GM21737 (cell line): ENCODE results near the gene DPYSL4.

Experiments
- ATAC-seq: cut with Tn5 transposase; IDR thresholded peaks from one replicate; pipeline ENCODE4 v1.9.1; 2021; ENCODE audit warnings: mild to moderate bottlenecking, moderate library complexity; ENCODE audit not compliant: unreplicated experiment

The DPYSL4 gene

DNA sequence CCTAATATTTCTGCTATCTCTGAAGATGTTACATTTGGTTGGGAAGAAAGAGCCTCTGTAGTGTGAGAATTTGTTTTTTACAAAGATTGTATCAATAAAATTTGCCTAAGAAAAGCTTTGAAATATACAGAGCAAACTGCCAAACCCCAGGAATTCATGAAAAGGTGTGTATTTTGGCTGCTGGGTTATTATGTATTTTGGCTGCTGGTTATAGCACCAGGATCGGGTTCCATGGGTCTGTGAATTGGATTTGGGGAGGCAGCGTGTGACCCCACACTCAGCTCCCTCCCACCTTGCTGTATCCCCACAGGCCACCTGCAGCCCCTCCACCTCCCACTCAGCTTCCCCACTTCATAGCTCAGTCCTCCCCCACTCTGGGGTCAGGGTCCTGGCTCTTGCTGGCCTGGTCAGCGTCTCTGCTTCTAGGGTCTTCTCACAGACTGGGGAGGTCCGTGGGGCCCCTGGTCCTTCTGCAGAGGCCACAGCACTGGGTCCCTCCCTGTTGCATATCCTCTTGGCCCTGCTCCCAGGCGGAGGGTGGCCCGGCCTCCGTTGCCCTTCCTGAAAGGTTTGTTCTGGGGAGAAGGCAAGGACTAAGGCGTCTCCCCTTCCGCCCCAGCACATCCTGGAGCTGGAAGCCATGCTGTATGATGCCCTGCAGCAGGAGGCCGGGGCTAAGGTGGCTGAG is 24.0 kb upstream of the DPYSL4 start:
- ATAC-seq: no peak

DNA sequence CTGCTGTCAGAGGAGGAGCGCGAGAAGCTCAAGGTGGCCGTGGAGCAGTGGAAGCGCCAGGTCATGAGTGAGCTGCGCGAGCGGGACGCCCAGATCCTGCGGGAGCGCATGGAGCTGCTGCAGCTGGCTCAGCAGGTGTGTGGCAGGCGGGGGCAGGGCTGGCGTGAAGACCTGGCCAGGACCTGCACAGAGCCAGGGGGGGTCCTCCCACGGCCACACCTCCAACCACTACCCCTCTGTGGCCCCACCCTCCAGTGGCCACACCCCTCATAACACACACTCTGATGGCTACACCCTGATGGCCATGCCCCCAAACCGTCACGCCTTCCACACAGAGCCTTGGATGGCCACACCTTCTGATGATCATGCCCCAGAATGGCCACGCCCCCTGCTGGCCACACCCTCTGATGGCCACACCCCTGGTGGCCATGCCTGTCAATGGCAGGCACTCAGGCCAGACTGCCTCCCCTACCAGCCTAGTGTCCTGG is 23.4 kb upstream of the DPYSL4 start:
- ATAC-seq: no peak

DNA sequence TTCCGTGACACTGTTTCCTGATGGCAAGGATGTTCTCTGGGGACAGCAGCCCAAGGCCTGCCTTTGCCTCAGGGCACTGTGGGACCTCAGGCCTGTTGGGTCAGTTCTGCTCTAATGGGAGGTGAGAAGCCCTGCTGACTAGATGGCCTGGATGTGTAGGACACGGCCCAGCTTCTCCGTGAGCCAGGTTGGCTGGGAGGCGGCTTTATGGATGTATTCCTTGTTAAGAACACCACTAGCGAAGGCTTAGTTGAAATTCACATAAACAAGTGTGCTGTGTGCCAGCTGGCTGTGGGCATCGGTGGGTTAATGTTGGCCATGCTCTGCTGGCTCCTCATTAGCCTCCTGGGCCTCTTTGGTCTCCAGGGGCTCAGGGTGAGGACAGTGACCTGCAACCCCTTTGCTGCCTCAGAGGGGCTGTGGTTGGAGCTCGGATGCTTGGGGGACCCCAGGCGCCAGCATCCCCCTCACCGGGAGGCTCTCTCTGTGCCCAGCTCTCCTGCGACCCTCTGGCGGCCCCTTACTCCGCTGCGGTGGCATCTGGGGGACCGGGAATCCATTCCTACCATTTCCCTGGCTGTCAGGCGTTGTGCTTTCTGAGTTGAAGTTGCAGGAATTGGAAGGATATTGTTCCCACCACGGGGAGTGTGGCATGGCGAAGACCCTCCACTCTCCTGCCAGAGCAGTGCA is 22.8 kb upstream of the DPYSL4 start:
- ATAC-seq: no peak

DNA sequence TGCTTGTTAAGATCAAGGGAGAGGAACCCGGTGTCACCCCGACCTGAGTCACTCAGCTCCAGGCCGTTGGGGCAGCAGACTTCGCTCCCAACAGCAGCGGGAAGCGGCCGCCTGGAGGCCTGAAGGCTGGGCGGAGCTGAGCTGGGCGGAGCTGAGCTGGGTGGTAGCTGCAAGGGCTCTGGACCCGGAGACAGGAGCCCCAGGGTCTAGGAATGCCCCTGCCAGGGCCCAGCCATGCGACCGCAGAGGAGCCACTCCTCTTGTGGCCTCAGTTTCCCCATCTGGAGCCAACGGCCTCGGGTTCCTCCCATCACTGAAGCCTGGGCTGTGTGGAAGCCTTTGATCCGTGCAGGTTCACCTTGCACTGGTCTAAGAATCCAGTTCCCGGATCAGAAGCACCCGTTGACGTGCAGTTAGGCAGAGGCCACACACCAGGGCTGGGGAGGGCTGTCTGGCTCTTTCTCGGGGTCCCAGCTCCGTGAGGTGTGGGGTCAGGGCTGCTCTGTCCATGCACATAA is 21.9 kb upstream of the DPYSL4 start:
- no peak for ATAC-seq

DNA sequence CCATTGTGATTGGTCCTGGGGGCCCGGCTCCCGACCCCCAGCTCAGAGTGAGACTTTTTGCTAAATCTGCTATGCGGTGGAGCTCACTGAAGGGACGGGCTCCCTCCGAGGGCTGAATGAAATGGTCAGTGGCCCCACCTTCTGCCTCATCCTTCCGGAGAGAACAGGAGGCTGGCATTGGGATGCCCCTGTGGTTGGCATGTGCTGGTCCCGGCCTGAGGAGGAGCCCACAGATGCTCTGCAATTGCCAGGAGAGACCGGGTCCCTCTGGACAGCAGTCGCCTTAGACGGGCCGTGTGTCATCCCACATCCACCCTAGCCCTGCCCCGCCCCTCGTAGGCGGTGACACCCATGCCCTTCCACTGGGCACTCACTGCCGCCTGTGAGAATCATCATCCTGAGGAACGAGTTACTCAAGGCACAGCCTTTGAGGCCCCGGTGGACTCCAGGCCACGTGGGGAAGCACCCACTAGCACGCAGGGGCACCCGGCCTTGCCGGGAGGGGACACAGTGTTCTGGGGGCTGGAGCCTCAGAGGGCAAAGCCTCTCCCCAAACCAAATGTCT is 21.2 kb upstream of the DPYSL4 start:
- ATAC-seq: no peak

DNA sequence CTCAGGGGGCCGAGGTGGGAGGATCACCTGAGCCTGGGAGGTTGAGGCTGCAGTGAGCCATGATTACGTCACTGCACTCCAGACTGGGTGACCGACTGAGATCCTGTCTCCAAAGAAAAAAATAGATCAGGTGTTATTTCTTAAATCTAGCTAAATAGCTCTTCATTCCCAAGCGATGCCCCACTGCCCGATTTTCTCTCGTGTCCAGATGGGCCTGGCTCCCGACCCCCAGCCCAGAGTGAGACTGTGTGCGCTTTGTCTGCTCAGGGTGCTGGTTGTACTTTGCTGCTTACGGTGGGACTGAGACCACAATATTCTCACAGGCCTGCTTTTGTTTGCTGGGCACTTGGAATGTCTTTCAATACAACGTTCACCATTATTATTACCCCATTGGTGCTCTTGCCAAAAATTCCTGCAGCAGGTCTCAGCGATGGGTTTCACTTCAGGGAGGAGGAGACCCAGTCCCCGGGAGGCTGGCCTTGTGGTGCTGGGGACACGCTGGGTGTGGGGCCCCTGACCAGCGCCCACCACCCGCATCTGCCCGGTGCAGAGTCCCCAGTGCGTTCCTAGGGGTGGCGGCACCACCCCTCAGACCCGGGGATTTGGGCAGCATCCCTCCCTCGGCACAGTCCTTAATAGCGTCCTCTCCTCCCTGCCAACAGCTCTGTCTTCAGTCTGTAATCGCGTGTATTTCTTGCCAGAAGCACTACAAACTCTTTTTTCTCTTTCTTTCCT is 20.4 kb upstream of the DPYSL4 start:
- no peak for ATAC-seq

DNA sequence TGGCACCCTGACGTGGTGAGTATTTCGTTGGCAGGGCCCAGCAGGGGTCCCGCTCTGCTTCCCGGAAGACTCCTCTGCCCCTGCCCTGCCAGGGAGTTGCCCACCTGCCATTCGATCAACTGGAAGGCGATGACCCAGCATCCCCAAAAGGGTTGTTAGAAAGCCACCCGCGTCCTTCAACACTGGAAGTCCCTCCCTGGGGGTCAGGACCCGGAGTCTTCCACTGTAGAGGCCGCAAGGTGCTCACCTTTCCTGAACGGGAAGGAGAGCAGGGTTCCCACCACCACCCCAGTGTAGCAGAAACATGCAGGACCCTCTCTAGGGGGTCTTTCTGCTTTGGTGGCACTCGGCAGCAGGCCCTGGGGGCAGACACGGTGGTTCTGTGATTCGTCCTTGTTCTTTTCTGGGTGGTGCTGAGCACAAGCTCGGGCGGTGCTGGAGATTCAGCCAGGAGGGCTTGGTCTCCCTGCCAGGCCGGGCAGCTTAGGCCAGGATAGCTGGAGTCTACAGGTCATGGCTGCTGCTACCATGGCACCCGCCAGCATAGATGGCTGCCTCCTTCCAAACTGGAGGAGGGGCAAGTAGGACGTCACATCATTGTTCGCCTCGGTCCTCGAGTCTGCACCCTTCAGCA is 19.6 kb upstream of the DPYSL4 start:
- ATAC-seq: no peak

DNA sequence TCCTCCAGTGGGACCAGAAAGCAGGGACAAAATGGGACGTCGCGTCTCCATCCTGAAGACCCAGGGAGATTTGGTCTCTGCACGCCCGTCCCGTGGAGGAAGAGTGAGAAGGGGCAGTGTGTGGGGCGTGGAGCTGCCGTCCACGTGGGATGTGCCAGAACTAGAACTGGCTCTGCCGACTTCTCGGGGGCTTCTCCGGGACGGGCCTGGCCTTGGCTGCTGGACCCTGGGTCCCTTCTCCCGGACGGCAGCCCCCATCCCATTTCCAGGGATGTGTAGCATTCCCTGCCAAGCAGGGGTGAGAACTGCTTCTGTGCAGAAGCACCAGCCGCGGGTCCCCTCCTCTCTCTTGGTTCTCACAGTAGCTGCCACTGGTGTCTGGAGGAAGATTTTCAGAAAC is 18.8 kb upstream of the DPYSL4 start:
- ATAC-seq: no peak

DNA sequence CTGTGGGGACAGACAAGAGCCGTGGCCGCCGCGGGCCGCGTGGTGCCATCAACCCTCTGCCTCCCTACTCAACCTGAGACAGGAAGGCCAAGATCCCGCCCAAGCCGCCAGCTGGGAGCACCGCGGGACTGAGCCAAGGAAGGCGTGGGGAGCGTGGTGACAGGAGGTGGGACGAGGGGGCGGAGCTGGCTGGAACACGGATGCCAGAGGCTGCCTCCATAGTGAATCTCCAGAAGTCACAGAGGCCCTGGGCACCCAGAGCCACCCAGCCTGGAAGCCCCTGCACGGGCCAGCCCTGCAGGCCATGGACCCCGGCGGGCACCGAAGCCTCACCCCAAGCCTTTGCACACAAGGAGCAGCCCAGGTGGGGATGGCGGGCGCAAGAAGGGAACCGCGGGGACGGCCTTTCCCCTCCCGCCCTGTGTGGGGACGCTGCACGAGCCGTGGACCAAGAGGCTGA is 18.1 kb upstream of the DPYSL4 start:
- ATAC-seq: no peak

DNA sequence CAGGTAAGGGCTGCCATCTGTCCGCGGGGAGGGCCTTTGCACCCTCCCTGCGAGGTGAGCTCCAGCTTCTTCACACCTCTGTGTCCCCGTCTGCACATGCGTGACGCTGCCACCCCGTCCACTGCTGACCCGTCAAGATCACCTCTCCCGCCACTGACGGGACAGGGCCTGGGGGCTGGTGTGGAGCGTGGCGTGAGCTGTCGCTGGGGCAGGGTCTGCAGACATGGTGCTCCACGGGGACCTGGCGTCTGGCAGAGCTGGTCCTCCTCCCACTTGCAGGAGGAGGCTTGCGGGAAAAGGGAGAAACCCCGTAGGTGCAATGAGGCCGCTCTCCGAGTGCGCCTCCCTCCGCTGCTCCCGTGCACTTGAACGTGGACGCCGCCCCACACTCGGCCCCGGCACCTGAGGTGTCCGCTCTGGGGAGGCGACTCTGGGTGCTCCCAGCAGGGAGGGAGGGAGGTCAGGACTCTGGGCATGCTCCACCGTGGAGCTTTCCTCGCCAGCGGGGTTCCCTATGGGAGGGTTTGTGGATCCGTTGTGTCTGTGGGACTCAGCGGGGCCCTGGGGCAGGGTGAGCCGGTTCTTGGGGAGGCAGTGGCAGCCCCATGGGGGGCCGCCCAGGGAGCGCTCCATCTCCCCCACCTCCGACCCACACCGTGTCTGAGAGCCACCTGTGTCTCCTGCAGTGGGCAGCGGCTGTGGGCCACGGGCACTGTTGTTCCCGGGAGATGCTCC is 17.6 kb upstream of the DPYSL4 start:
- no peak for ATAC-seq

DNA sequence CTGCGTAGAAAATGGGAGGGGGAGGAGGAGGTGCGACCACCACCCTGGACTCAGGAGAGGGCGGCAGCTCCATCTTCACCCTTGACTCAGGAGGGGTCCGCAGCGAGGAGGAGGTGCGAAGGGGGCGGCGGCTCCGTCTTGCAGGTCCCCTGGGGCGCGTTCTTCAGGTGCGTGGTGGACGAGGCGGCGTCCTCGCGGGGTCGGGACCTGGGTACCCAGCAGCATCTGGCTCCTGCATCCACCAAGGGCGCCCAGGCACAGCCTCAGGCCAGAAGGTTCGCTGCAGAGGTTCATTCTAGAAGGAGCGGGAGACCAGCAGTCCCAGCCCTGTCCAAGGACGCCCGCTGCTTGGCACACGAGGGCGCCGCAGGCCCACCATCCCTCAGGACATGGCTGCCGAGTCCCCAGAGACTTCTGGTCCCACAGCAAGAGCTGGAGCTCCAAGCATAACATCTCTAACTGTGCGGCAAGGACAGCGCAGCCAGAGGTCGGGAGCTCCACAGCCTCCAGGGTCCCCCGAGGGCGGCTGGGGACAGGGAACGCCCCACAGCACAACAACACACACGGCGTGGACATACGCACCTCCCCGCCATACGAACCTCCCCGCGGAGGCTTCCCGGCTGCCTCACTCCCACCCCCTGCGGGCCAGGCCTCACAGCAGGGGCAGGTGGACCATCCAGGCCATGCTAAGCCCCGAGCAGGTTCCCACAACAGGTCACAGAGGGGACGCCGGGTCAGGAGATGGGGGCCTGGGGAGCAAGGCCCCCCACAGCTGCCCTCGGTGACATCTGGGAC is 16.8 kb upstream of the DPYSL4 start:
- ATAC-seq: no peak

DNA sequence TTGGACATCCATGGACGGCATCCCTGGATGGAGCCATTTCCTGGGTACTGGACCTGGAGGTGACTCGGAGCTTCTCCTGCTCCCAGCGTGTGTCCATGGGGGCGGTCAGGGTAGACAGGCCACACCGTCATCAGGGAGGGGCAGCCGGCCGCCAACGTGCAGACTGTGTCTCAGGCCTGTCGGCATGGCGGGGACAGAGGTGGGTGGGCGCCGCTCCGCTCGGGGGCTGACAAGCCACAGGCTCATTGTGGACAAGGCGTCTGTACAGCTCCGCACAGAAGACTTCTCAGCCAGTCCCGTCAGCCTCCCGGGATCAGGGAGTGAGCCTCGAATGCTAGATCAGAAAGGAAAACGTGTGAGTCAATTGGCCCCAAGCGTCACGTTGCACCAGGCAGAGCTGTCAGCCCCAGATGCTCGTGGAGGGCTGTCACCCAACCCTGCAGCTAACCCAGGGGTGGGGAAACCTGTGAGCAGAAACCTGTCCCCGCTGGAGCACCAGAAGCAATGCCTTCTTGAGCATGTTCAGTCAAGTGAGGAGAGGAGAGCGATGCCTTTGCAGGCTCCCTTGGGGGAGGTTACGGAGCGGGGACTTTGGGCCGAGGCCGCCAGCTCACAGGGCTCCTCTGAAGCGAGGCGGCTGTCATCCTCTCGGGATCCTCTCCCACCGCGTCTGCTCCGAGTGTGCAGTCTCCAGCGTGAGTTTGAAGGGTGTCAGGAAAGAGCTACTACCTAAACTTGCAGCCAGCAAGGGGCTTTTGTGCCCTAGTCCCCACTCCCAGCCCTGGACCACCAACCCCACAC is 16.0 kb upstream of the DPYSL4 start:
- ATAC-seq: no peak

DNA sequence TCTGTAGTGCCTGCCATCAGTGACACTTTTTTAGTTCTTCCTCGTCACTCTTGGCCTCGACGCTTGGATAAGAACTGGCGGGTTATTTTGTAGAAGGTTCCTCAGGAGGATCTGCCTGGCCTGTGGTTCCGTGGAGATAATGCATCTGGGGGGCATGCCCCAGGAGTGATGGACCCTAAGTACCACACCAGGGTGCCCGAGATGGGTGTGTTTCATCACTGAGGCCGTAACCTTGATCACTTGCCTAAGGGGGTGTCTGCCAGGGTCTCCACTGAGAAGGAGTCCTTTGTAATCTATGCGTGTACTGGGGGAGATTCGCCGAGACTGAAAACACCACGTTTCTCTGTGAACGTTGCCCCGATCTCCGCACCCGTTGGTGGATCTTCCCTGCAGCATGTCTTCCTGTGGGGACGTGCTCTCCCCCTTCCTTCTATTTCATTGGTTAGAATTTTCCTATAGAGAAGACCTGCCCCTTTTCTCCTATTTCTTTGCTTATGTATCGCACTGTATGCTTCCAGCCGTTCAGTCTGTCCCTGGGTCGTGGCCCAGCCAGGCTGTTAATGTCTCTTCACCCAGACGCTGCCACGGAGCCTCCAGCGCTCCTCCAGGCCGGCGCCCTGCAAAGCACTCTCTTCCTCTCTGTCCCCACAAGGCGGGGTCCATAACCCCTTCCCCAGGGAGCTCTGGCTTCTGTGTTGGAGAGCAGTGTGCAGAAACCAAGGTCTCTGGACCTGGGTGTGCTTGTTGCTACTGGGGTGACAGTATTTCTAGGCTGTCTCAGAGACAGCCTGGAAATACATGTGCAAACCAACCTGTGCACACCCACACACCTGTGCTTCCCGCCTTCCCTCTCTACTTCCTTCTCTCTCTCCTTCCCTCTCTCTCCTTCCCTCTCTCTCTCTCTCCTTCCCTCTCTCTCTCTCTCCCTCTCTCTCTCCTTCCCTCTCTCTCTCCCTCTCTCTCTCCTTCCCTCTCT is 14.4 kb upstream of the DPYSL4 start:
- ATAC-seq: no peak

DNA sequence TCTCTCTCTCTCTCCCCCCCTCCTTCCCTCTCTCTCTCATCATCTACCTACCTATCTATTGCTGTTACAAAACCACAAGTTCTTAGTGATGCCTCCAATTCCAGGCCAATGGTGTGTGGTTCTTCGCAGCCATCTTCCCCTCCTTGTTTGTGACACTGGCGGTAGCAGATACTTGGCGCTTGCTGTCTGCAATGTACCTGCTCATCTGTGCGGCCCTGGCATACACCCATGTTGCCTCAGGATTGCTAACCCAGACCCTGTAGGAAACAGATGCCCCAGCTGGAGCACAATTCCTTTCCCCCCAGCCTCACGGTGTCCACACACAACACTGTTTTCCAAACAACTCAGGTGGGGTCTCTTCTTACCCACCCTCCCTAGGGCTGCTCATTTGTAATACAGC is 13.6 kb upstream of the DPYSL4 start:
- ATAC-seq: no peak

DNA sequence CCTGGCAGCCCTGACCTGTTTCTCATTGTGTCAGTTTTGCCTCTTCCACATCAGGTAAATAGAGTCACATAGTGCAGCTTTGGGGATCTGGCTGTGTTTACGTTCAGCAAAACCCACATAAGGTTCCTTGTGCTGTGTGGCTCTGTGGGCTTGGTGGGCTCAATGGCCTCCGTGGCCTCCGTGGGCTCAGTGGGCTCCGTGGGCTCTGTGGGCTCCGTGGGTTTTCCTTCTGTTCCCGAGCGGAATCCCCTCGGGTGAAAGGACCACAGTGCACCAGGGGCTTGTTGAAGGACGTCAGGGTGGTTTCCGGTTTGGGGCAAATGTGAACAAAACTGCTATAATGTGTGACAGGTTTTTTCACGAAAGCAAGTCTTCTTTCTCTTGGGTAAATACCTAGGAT is 12.5 kb upstream of the DPYSL4 start:
- no peak for ATAC-seq

DNA sequence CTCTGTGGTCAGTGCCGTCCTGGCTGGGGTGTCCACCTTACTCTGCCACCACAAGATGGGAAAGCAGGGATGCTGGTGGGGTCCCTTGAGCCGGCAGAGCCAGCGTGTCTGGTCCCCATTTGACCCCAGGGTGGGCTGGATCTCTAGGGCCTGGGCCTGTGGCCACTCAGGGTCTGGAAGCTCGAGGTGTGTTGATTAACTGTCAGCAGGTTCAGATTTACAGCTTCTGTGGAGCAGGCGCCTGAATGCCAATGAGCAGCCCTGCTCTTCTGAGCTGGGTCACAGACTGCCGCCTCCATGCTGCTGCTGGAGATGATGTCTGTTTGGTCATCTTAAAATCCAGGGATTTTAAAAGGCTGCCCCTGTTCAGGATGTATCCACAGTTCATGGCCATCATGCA is 11.3 kb upstream of the DPYSL4 start:
- no peak for ATAC-seq

DNA sequence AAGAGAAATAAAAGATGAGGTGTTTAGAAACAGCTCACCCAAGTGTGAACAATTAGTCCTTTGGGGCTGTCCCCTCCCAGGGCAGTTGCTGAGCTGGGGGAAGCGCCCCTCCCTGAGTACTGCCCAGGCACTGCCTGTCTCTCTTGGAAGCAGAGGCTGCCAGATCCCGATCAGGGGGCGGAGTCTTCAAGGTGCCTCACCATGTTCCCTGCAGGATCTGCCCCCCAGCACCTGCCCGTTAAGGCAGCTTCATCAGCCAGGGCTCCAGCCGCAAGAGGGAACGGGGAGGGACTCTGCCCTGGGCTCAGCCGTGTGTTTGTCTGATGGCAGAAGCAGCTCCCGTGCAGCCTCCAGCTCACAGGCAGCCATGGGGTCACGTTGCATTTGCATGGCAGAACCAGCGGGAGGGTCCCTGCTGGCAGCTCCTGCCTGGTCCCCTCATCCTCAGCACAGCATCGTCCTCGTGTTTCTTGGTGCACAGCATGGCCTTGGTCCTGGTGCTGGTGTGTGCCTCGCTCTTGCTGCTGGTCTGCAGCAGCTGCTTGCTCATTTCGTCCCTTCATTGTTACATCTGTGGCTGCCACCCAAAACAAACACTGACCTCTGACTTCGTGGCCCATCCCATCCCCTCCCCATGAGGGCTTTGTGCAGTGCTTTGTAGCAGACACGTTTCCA is 10.7 kb upstream of the DPYSL4 start:
- ATAC-seq: no peak
